HUES6 (cell line): ENCODE data around the gene C10orf62.

Experiments
- H3K27ac ChIP-seq: 2 replicates; pipeline ENCODE4 v1.7.0; 2013; ENCODE audit warnings: low read depth, mild to moderate bottlenecking, low read length, inconsistent platforms
- H3K27me3 ChIP-seq: 2 replicates; pipeline ENCODE4 v1.6.1; 2013; ENCODE audit warnings: low read length; ENCODE audit not compliant: control insufficient read depth, insufficient read depth
- H3K36me3 ChIP-seq: 2 replicates; pipeline ENCODE4 v1.6.1; 2013; ENCODE audit warnings: low read length; ENCODE audit not compliant: control insufficient read depth, insufficient read depth
- H3K4me1 ChIP-seq: 2 replicates; pipeline ENCODE4 v1.6.1; 2013; ENCODE audit warnings: low read length; ENCODE audit not compliant: control insufficient read depth, insufficient read depth
- H3K4me3 ChIP-seq: 2 replicates; pipeline ENCODE4 v1.5.1; 2013; ENCODE audit warnings: low read depth, low read length
- H3K9ac ChIP-seq: one replicate; pipeline ENCODE4 v1.6.1; 2013; ENCODE audit warnings: mild to moderate bottlenecking, low read length
- H3K9me3 ChIP-seq: 2 replicates; pipeline ENCODE4 v1.6.1; 2013; ENCODE audit warnings: low read depth, low read length; ENCODE audit not compliant: control insufficient read depth, insufficient read depth

C10orf62 gene

GRCh38 chr10:97608991-97609561, 19.6 kb downstream of the C10orf62 start:
- H3K4me3 ChIP-seq: no peak overlapping the region
- H3K27ac ChIP-seq: no peak overlapping the region
- H3K9ac ChIP-seq: no peak overlapping the region
- no peaks in the 10 kb centered on the region for H3K27me3 ChIP-seq
- no peaks in the 10 kb centered on the region for H3K36me3 ChIP-seq
- H3K4me1 ChIP-seq: peaks cover 12% of the 10 kb centered on the region
- H3K9me3 ChIP-seq: no peaks in the 10 kb centered on the region

- H3K27ac ChIP-seq: no peak overlapping the region
- H3K36me3 ChIP-seq: peaks cover 7% of the 10 kb centered on the region; the same call in 1 of the 2 replicates
- H3K4me1 ChIP-seq: peaks cover 12% of the 10 kb centered on the region
- no peak overlapping the region for H3K9ac ChIP-seq
- no peaks in the 10 kb centered on the region for H3K9me3 ChIP-seq
- no peak overlapping the region for H3K4me3 ChIP-seq
- no peaks in the 10 kb centered on the region for H3K27me3 ChIP-seq
These were observed 22.0 kb downstream of the C10orf62 start for GRCh38 chr10:97611473-97611872.

- Histone ChIP-seq H3K27ac (no peak overlapping the region), H3K4me3 (no peak overlapping the region), H3K9me3 (no peaks in the 10 kb centered on the region), H3K9ac (no peak overlapping the region), H3K27me3 (no peaks in the 10 kb centered on the region), H3K36me3 (peaks cover 7% of the 10 kb centered on the region; the same call in 1 of the 2 replicates), H3K4me1 (peaks cover 12% of the 10 kb centered on the region)
These were observed 22.9 kb downstream of the C10orf62 start for GRCh38 chr10:97612386-97612785.

- no peaks in the 10 kb centered on the region for H3K9me3 ChIP-seq
- no peak overlapping the region for H3K4me3 ChIP-seq
- no peak overlapping the region for H3K9ac ChIP-seq
- no peak overlapping the region for H3K27ac ChIP-seq
- peaks cover 7% of the 10 kb centered on the region; the same call in 1 of the 2 replicates for H3K36me3 ChIP-seq
- no peaks in the 10 kb centered on the region for H3K27me3 ChIP-seq
- no peaks in the 10 kb centered on the region for H3K4me1 ChIP-seq
These were observed 28.8 kb downstream of the C10orf62 start for GRCh38 chr10:97618285-97618684.

- Histone ChIP-seq H3K4me1 (no peaks in the 10 kb centered on the region), H3K4me3 (no peak overlapping the region), H3K27ac (no peak overlapping the region), H3K27me3 (no peaks in the 10 kb centered on the region), H3K9me3 (no peaks in the 10 kb centered on the region), H3K36me3 (peaks cover 7% of the 10 kb centered on the region; the same call in 1 of the 2 replicates), H3K9ac (no peak overlapping the region)
These were observed 29.2 kb downstream of the C10orf62 start for GRCh38 chr10:97618733-97619132.

- Histone ChIP-seq H3K27me3 (no peaks in the 10 kb centered on the region), H3K9ac (no peak overlapping the region), H3K4me3 (no peak overlapping the region), H3K36me3 (no peaks in the 10 kb centered on the region), H3K27ac (no peak overlapping the region), H3K9me3 (no peaks in the 10 kb centered on the region), H3K4me1 (no peaks in the 10 kb centered on the region)
These were observed 33.8 kb downstream of the C10orf62 start for GRCh38 chr10:97623277-97623676.

- no peaks in the 10 kb centered on the region for H3K36me3 ChIP-seq
- H3K27ac ChIP-seq: no peak overlapping the region
These were observed 38.2 kb downstream of the C10orf62 start for GRCh38 chr10:97627731-97628130.

GRCh38 chr10:97628228-97628627, 38.7 kb downstream of the C10orf62 start:
- Histone ChIP-seq H3K36me3 (no peaks in the 10 kb centered on the region), H3K4me3 (no peak overlapping the region), H3K27me3 (no peaks in the 10 kb centered on the region), H3K4me1 (no peaks in the 10 kb centered on the region), H3K27ac (no peak overlapping the region), H3K9ac (no peak overlapping the region), H3K9me3 (no peaks in the 10 kb centered on the region)

More at GRCh38 chr10:97627731-97628130, 38.2 kb downstream of the C10orf62 start:
- no peaks in the 10 kb centered on the region for H3K27me3 ChIP-seq
- no peak overlapping the region for H3K4me3 ChIP-seq
- no peak overlapping the region for H3K9ac ChIP-seq
- no peaks in the 10 kb centered on the region for H3K9me3 ChIP-seq
- H3K4me1 ChIP-seq: no peaks in the 10 kb centered on the region

GRCh38 chr10:97629289-97629688, 39.8 kb downstream of the C10orf62 start:
- Histone ChIP-seq H3K4me1 (peaks cover 3% of the 10 kb centered on the region; the same call in 1 of the 2 replicates), H3K27me3 (no peaks in the 10 kb centered on the region), H3K4me3 (no peak overlapping the region), H3K27ac (no peak overlapping the region), H3K36me3 (no peaks in the 10 kb centered on the region), H3K9me3 (no peaks in the 10 kb centered on the region), H3K9ac (no peak overlapping the region)

GRCh38 chr10:97631098-97631497, 41.6 kb downstream of the C10orf62 start:
- peaks cover 3% of the 10 kb centered on the region; the same call in 1 of the 2 replicates for H3K4me1 ChIP-seq

GRCh38 chr10:97632949-97633884, 43.7 kb downstream of the C10orf62 start, which contains the start of gene MORN4:
Gene MORN4, minus strand, starts transcription at chr10:97633500. Its CDS starts 13,847 bp downstream, at chr10:97619653.
- H3K4me1 ChIP-seq: peaks cover 3% of the 10 kb centered on the region; the same call in 1 of the 2 replicates
- H3K27me3 ChIP-seq: no peaks in the 10 kb centered on the region
- peak within 1 kb of the TSS; percentile 89 for H3K4me3 ChIP-seq
- H3K9me3 ChIP-seq: no peaks in the 10 kb centered on the region
- H3K27ac ChIP-seq: no peak within 1 kb of the TSS
- H3K36me3 ChIP-seq: no peaks in the 10 kb centered on the region
- peak within 1 kb of the TSS; percentile 81 for H3K9ac ChIP-seq

More at GRCh38 chr10:97631098-97631497, 41.6 kb downstream of the C10orf62 start:
- no peak overlapping the region for H3K27ac ChIP-seq
- no peaks in the 10 kb centered on the region for H3K27me3 ChIP-seq
- H3K4me3 ChIP-seq: no peak overlapping the region
- H3K9ac ChIP-seq: no peak overlapping the region
- H3K9me3 ChIP-seq: no peaks in the 10 kb centered on the region
- no peaks in the 10 kb centered on the region for H3K36me3 ChIP-seq
